ENCODE data around the gene UST.
A peak's percentile ranks its signal among the peaks of the same experiment; 100 is the strongest.
"Not testable (repeated sequence)": the region's sequence is repeated elsewhere in the genome, so short reads cannot be mapped to it uniquely, and the experiment has no call there.

Gene UST

GRCh38 chr6:148770408-148771211 lies 23.8 kb downstream of the UST start:
- DNase-seq (ENCODE audit: low read depth) = no peak
- Histone ChIP-seq H3K9me3 (ENCODE audit: control insufficient read depth, low read length) (no peaks in the 10 kb centered on the region), H3K27me3 (replicated peaks; ENCODE audit: control insufficient read depth, insufficient read depth, low read length) (no peaks in the 10 kb centered on the region), H3K9ac (ENCODE audit: low read length) (no peak overlapping the region), H3K4me1 (ENCODE audit: control insufficient read depth, insufficient read depth, low read length) (no peaks in the 10 kb centered on the region), H3K4me3 (ENCODE audit: low read length) (no peak overlapping the region), H3K36me3 (ENCODE audit: control insufficient read depth, insufficient read depth, low read length, severe bottlenecking) (no peaks in the 10 kb centered on the region)

DNA sequence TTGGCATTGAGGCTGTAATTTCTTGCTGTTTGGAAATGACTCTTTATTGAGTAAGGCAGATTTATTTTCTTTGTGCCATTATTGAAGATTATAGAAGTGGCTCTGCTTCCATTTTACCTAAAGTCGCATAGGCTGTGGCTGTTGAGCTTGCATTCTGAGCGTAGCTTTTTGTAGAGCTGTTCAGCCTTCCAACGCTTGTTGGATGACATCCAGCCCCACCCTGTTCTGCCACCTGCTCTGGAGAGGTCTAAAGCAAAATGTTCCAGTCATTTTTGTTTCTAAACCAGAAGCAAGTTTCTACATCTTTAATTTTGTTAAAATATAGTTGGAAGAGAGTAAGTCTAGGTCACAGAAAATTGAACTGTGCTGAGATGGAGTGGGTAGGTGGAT lies 24.4 kb downstream of the UST start:
- Histone ChIP-seq H3K4me3 (ENCODE audit: low read length) (no peak overlapping the region), H3K9me3 (ENCODE audit: control insufficient read depth, low read length) (no peaks in the 10 kb centered on the region), H3K4me1 (ENCODE audit: control insufficient read depth, insufficient read depth, low read length) (peaks cover 4% of the 10 kb centered on the region), H3K27me3 (replicated peaks; ENCODE audit: control insufficient read depth, insufficient read depth, low read length) (no peaks in the 10 kb centered on the region), H3K9ac (ENCODE audit: low read length) (no peak overlapping the region), H3K36me3 (ENCODE audit: control insufficient read depth, insufficient read depth, low read length, severe bottlenecking) (no peaks in the 10 kb centered on the region)
- DNase-seq (ENCODE audit: low read depth) = no peak

DNA sequence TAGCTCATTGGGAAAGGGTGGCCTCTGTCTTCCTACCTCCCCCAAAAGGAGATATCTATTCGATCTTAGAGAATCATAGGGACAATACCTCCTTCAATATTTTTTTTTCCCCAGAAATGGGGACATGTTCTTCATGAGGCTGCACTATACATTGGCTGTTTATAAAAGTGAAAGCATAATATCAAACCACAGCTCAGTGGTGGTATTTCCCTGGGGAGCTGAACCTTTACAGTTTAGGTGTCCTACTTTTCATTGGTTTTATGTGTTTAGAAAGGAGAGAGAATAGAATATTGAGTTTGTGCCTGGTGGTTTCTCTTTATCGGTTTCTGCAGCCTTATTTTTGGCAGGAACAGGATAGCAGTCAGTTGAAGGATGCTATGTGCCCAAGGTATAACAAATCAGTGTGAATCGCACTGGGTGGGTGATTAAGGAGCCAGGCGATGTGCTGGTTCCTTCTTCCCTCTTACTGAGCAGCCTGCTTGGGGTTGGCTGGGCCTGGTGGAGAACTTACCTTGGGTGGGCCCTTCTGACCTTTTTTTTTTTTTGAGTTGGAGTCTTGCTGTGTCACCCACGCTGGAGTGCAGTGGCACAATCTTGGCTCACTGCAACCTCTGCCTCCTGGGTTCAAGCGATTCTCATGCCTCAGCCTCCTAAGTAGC lies 25.2 kb downstream of the UST start:
- no peaks in the 10 kb centered on the region for H3K27me3 ChIP-seq (replicated peaks; ENCODE audit: control insufficient read depth, insufficient read depth, low read length)
- no peaks in the 10 kb centered on the region for H3K9me3 ChIP-seq (ENCODE audit: control insufficient read depth, low read length)
- no peaks in the 10 kb centered on the region for H3K36me3 ChIP-seq (ENCODE audit: control insufficient read depth, insufficient read depth, low read length, severe bottlenecking)
- peaks cover 12% of the 10 kb centered on the region for H3K4me1 ChIP-seq (ENCODE audit: control insufficient read depth, insufficient read depth, low read length)
- no peak overlapping the region for H3K9ac ChIP-seq (ENCODE audit: low read length)
- no peak overlapping the region for H3K4me3 ChIP-seq (ENCODE audit: low read length)
- no peak for DNase-seq (ENCODE audit: low read depth)

DNA sequence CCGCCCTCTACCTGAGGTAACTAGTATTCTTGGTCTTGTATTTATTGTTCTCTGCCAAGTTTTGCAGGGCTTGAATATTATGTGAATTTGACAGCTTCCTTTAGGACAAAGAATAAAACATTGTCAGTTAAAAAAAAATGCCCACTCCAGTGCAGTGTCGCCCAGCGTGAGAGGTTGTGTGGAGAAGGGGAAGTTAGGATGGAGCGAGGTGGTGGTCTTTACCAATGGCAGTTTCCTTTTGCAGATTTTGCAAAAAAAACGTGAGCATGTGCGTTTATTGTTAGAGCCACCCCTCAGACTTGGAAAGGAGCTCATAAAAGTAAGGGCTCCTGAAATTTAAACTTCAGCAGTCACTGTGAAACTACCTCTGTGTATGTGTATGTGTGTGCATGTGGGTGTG lies 28.3 kb downstream of the UST start:
- H3K4me3 ChIP-seq (ENCODE audit: low read length) = no peak overlapping the region
- no peaks in the 10 kb centered on the region for H3K9me3 ChIP-seq (ENCODE audit: control insufficient read depth, low read length)
- no peak for DNase-seq (ENCODE audit: low read depth)
- H3K9ac ChIP-seq (ENCODE audit: low read length) = no peak overlapping the region
- H3K36me3 ChIP-seq (ENCODE audit: control insufficient read depth, insufficient read depth, low read length, severe bottlenecking) = no peaks in the 10 kb centered on the region
- peaks cover 22% of the 10 kb centered on the region for H3K4me1 ChIP-seq (ENCODE audit: control insufficient read depth, insufficient read depth, low read length)
- no peaks in the 10 kb centered on the region for H3K27me3 ChIP-seq (replicated peaks; ENCODE audit: control insufficient read depth, insufficient read depth, low read length)

DNA sequence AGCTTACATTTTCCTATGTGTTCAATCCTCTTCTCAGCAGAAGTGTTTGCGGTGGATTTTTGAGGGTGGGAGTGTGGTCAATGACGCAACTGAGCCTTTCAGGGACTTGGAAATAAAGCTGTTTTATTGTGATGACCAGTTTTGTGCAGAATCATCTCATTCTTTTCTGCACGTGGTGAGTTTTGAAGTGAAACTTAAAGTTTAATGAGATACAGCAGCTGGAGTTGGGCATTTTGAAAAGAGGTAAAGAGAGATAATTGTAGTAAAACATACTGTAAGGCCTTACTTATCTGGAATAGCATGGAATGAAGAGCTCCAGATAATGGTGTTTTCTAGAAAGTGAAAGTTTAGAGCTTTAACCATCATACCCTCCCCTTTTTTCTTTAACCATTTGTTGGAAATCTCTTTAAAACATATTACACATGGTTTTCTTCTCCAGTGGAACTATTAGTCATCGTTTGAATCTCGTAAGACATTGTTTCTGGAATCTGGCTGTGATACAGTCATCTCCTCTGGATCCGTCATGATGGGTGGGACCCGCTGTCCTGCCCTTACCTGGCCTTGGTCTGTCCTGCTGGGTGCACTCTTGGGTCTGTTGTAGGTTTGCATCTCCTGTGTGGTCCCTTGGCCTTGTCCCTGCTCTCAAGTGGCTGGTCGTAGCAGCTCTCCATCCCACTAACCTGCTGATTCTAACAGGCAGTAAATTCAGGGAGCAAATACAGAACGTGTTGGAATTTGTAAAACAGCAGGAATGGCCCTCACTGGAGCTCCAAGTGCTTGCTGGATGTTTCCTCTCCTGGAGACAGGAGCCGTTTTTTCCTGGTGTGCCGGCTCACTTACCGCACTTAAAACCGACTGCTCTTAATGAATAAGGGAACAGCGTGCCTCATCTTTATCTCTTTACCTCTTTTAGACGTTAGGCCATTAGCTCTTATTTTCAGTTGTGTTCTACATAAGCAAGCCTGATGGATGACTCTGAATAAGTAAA lies 29.8 kb downstream of the UST start:
- Histone ChIP-seq H3K4me1 (ENCODE audit: control insufficient read depth, insufficient read depth, low read length) (peaks cover 22% of the 10 kb centered on the region), H3K27me3 (replicated peaks; ENCODE audit: control insufficient read depth, insufficient read depth, low read length) (no peaks in the 10 kb centered on the region), H3K9me3 (ENCODE audit: control insufficient read depth, low read length) (no peaks in the 10 kb centered on the region), H3K36me3 (ENCODE audit: control insufficient read depth, insufficient read depth, low read length, severe bottlenecking) (no peaks in the 10 kb centered on the region), H3K9ac (ENCODE audit: low read length) (peak overlapping the region; percentile 20), H3K4me3 (ENCODE audit: low read length) (peak overlapping the region; percentile 71)
- DNase-seq (ENCODE audit: low read depth) = peak; percentile 61

DNA sequence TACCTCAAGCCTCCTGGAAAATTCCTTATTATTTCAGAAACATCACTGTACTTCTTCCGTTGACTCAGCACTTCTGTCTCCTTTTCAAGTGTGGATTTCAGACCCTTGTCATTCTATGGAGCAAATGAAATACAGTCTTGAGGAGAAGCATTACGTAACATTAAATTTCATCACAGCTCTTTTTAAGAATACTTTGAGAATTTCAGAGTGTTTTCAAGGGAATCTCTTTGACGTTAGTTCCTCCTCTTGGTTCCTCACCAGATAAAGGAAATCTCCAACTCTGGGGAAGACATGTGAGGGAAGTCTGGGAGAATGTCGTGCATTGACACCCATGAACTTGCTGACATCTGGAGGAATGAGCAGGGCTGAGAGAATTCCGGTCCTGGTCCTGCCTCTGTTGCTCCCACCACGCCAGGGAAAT lies 32.3 kb downstream of the UST start:
- Histone ChIP-seq H3K4me1 (ENCODE audit: control insufficient read depth, insufficient read depth, low read length) (peaks cover 22% of the 10 kb centered on the region), H3K4me3 (ENCODE audit: low read length) (no peak overlapping the region), H3K36me3 (ENCODE audit: control insufficient read depth, insufficient read depth, low read length, severe bottlenecking) (no peaks in the 10 kb centered on the region), H3K9me3 (ENCODE audit: control insufficient read depth, low read length) (no peaks in the 10 kb centered on the region), H3K9ac (ENCODE audit: low read length) (no peak overlapping the region), H3K27me3 (replicated peaks; ENCODE audit: control insufficient read depth, insufficient read depth, low read length) (no peaks in the 10 kb centered on the region)
- DNase-seq (ENCODE audit: low read depth) = peak; percentile 77

DNA sequence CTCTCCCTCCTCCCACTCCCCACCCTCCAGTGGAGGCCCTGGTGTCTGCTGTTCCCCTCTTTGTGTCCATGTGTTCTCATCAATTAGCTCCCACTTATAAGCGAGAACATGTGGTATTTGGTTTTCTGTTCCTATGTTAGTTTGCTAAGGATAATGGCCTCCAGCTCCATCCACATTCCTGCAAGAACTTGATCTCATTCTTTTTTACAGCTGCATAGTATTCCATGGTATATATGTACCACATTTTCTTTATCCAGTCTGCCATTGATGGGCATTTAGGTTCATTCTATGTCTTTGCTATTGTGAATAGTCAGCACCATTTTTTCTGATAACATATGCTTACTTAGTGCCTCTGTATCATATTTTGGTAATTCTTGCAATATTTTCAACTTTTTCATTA lies 33.6 kb downstream of the UST start:
- H3K9me3 ChIP-seq (ENCODE audit: control insufficient read depth, low read length); H3K27me3 ChIP-seq (replicated peaks; ENCODE audit: control insufficient read depth, insufficient read depth, low read length); H3K36me3 ChIP-seq (ENCODE audit: control insufficient read depth, insufficient read depth, low read length, severe bottlenecking); DNase-seq (ENCODE audit: low read depth); H3K9ac ChIP-seq (ENCODE audit: low read length); H3K4me3 ChIP-seq (ENCODE audit: low read length): not testable (repeated sequence)
- H3K4me1 ChIP-seq (ENCODE audit: control insufficient read depth, insufficient read depth, low read length) = peaks cover 22% of the 10 kb centered on the region

GRCh38 chr6:148780918-148781436 lies 34.1 kb downstream of the UST start:
- Histone ChIP-seq H3K4me1 (ENCODE audit: control insufficient read depth, insufficient read depth, low read length) (peaks cover 21% of the 10 kb centered on the region), H3K27me3 (replicated peaks; ENCODE audit: control insufficient read depth, insufficient read depth, low read length) (no peaks in the 10 kb centered on the region), H3K4me3 (ENCODE audit: low read length) (no peak overlapping the region), H3K9ac (ENCODE audit: low read length) (no peak overlapping the region), H3K9me3 (ENCODE audit: control insufficient read depth, low read length) (no peaks in the 10 kb centered on the region), H3K36me3 (ENCODE audit: control insufficient read depth, insufficient read depth, low read length, severe bottlenecking) (no peaks in the 10 kb centered on the region)
- DNase-seq (ENCODE audit: low read depth) = no peak

DNA sequence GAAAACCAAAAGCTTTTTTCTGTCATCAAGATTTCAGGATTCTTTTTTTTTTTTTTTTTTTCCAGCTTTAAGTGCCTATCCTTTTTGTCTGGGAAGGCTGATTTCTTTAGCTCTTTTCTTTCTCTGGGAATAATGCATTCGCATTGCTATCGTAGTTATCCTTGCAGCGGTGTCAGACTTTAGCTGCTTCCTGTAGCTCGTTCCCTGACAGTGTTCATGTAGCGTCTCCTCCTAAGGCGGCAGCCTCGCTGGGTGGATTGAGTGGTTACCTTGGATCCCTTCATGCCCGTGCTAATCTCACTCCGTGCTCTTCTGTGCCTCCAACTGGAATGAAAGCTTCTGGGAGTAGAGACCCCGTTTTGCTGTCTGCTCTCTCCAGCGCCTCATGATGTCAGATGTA lies 43.1 kb downstream of the UST start:
- no peaks in the 10 kb centered on the region for H3K4me1 ChIP-seq (ENCODE audit: control insufficient read depth, insufficient read depth, low read length)
- no peaks in the 10 kb centered on the region for H3K27me3 ChIP-seq (replicated peaks; ENCODE audit: control insufficient read depth, insufficient read depth, low read length)
- H3K36me3 ChIP-seq (ENCODE audit: control insufficient read depth, insufficient read depth, low read length, severe bottlenecking) = no peaks in the 10 kb centered on the region
- no peak overlapping the region for H3K4me3 ChIP-seq (ENCODE audit: low read length)
- no peak overlapping the region for H3K9ac ChIP-seq (ENCODE audit: low read length)
- H3K9me3 ChIP-seq (ENCODE audit: control insufficient read depth, low read length) = peaks cover 6% of the 10 kb centered on the region
- DNase-seq (ENCODE audit: low read depth) = no peak

- Histone ChIP-seq H3K36me3 (ENCODE audit: control insufficient read depth, insufficient read depth, low read length, severe bottlenecking) (no peaks in the 10 kb centered on the region), H3K9ac (ENCODE audit: low read length) (no peak overlapping the region), H3K9me3 (ENCODE audit: control insufficient read depth, low read length) (peaks cover 6% of the 10 kb centered on the region), H3K4me3 (ENCODE audit: low read length) (no peak overlapping the region), H3K4me1 (ENCODE audit: control insufficient read depth, insufficient read depth, low read length) (no peaks in the 10 kb centered on the region), H3K27me3 (replicated peaks; ENCODE audit: control insufficient read depth, insufficient read depth, low read length) (no peaks in the 10 kb centered on the region)
- no peak for DNase-seq (ENCODE audit: low read depth)
Measured at GRCh38 chr6:148790404-148790803, 43.6 kb downstream of the UST start.

GRCh38 chr6:148790817-148791216 lies 44.0 kb downstream of the UST start:
- no peak overlapping the region for H3K9ac ChIP-seq (ENCODE audit: low read length)
- H3K9me3 ChIP-seq (ENCODE audit: control insufficient read depth, low read length) = peaks cover 6% of the 10 kb centered on the region
- no peaks in the 10 kb centered on the region for H3K36me3 ChIP-seq (ENCODE audit: control insufficient read depth, insufficient read depth, low read length, severe bottlenecking)
- no peaks in the 10 kb centered on the region for H3K27me3 ChIP-seq (replicated peaks; ENCODE audit: control insufficient read depth, insufficient read depth, low read length)
- DNase-seq (ENCODE audit: low read depth) = no peak
- H3K4me1 ChIP-seq (ENCODE audit: control insufficient read depth, insufficient read depth, low read length) = no peaks in the 10 kb centered on the region
- no peak overlapping the region for H3K4me3 ChIP-seq (ENCODE audit: low read length)
